SK-N-SH treated with all-trans-retinoic acid at 6 μM for 48 hours (cell line): ENCODE data around the gene JPT1.

ENCODE experiments used
- ATAC-seq: fragments of 200-7000 bp; cut with Tn5 transposase; 3 replicates; pipeline ENCODE4 v1.9.1; 2020; ENCODE audit warnings: mild to moderate bottlenecking, moderate library complexity
- ARNTL ChIP-seq: fragments of 450-650 bp; formaldehyde crosslinking; IDR thresholded peaks from 2 replicates; pipeline ENCODE4 v1.5.0; 2020; ENCODE audit warnings: low read depth, mild to moderate bottlenecking, moderate library complexity, borderline replicate concordance
- CSDC2 ChIP-seq: fragments of 250-450 bp; sonication (Bioruptor Pico); IDR thresholded peaks from 2 replicates; pipeline ENCODE4 v1.5.0; 2020; ENCODE audit warnings: mild to moderate bottlenecking, moderate library complexity
- ESRRG ChIP-seq: fragments of 250-450 bp; sonication (Bioruptor Pico); IDR thresholded peaks from 2 replicates; pipeline ENCODE4 v1.6.1; 2021; ENCODE audit warnings: mild to moderate bottlenecking
- GLIS3 ChIP-seq: fragments of 250-450 bp; sonication (Bioruptor Pico); IDR thresholded peaks from 2 replicates; pipeline ENCODE4 v1.5.0; 2020; ENCODE audit warnings: mild to moderate bottlenecking, moderate library complexity
- ISL1 ChIP-seq: fragments of 250-450 bp; sonication (Bioruptor Pico); IDR thresholded peaks from 2 replicates; pipeline ENCODE4 v2.1.2; 2022; ENCODE audit warnings: mild to moderate bottlenecking, moderate library complexity
- OSR1 ChIP-seq: fragments of 250-450 bp; sonication (Bioruptor Pico); IDR thresholded peaks from 2 replicates; pipeline ENCODE4 v1.8.0; 2022; ENCODE audit warnings: moderate library complexity, mild to moderate bottlenecking, inconsistent platforms
- PPARA ChIP-seq: fragments of 250-450 bp; sonication (Bioruptor Pico); IDR thresholded peaks from 2 replicates; pipeline ENCODE4 v1.5.0; 2020; ENCODE audit warnings: mild to moderate bottlenecking, borderline replicate concordance
- RARB ChIP-seq: fragments of 250-450 bp; sonication (Bioruptor Pico); IDR thresholded peaks from 2 replicates; pipeline ENCODE4 v1.8.0; 2021; ENCODE audit warnings: mild to moderate bottlenecking, moderate library complexity
- SNAI2 ChIP-seq: fragments of 250-450 bp; sonication (Bioruptor Pico); IDR thresholded peaks from 2 replicates; pipeline ENCODE4 v1.5.0; 2020; ENCODE audit warnings: mild to moderate bottlenecking, moderate library complexity
- TCF4 ChIP-seq: fragments of 250-450 bp; sonication (Bioruptor Pico); IDR thresholded peaks from 2 replicates; pipeline ENCODE4 v1.8.0; 2021; ENCODE audit warnings: mild to moderate bottlenecking, moderate library complexity, borderline replicate concordance
- TOX ChIP-seq: fragments of 250-450 bp; sonication (Bioruptor Pico); IDR thresholded peaks from 2 replicates; pipeline ENCODE4 v1.8.0; 2021; ENCODE audit warnings: mild to moderate bottlenecking, moderate library complexity, borderline replicate concordance
- TSHZ2 ChIP-seq: fragments of 250-450 bp; sonication (Bioruptor Pico); IDR thresholded peaks from 2 replicates; pipeline ENCODE4 v1.5.0; 2020; ENCODE audit warnings: mild to moderate bottlenecking, moderate library complexity
- ZC3H10 ChIP-seq: fragments of 250-450 bp; sonication (Bioruptor Pico); IDR thresholded peaks from 2 replicates; pipeline ENCODE4 v1.5.1; 2021; ENCODE audit warnings: mild to moderate bottlenecking, moderate library complexity
- ZFP3 ChIP-seq: fragments of 250-450 bp; sonication (Bioruptor Pico); IDR thresholded peaks from 2 replicates; pipeline ENCODE4 v1.5.0; 2020; ENCODE audit warnings: mild to moderate bottlenecking, moderate library complexity
- ZFP30 ChIP-seq: fragments of 450-650 bp; formaldehyde crosslinking; IDR thresholded peaks from 2 replicates; pipeline ENCODE4 v1.5.0; 2022; ENCODE audit warnings: mild to moderate bottlenecking, moderate library complexity
- ZNF565 ChIP-seq: fragments of 450-650 bp; formaldehyde crosslinking; conservative IDR thresholded peaks from 2 replicates; pipeline ENCODE4 v1.5.0; 2020; ENCODE audit warnings: low read depth, mild to moderate bottlenecking, moderate library complexity
- ZNF70 ChIP-seq: fragments of 450-650 bp; formaldehyde crosslinking; IDR thresholded peaks from 2 replicates; pipeline ENCODE4 v1.5.0; 2020; ENCODE audit warnings: mild to moderate bottlenecking, moderate library complexity
- ZNF8 ChIP-seq: fragments of 450-650 bp; formaldehyde crosslinking; IDR thresholded peaks from 2 replicates; pipeline ENCODE4 v1.5.0; 2020; ENCODE audit warnings: mild to moderate bottlenecking, moderate library complexity
- TF ChIP-seq, protein P1 (sequence below): fragments of 250-450 bp; sonication (Bioruptor Pico); IDR thresholded peaks from 2 replicates; pipeline ENCODE4 v1.5.1; 2020; ENCODE audit warnings: low read depth, mild to moderate bottlenecking, moderate library complexity
- TF ChIP-seq, protein P2 (sequence below): fragments of 250-450 bp; sonication (Bioruptor Pico); IDR thresholded peaks from 2 replicates; pipeline ENCODE4 v1.8.0; 2020; ENCODE audit warnings: mild to moderate bottlenecking, moderate library complexity, borderline replicate concordance
- TF ChIP-seq, protein P3 (sequence below): fragments of 250-450 bp; sonication (Bioruptor Pico); IDR thresholded peaks from 2 replicates; pipeline ENCODE4 v1.8.0; 2021; ENCODE audit warnings: low read depth, mild to moderate bottlenecking, moderate library complexity, borderline replicate concordance

JPT1 gene

DNA sequence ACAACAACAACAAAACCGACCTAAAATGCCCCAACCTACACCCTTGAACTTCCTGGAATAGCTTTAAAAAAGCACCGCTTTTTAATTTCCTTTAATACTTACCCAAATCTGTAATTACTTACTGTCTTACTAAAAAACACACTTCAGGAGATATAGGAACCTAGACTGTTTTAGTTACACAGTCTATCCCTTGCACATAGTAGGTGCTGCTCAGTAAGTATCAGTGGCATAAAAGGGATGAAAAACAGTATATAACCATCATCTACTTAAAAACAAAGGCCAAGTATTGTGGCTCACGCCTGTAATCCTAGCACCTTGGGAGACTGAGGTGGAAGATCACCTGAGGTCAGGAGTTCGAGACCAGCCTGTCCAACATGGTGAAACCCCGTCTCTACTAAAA, 22.3 kb upstream of the JPT1 start:
- no peak for ATAC-seq
- TF ChIP-seq OSR1 (CRISPR knock-in tag) (no peak), ARNTL (CRISPR knock-in tag) (no peak), TSHZ2 (CRISPR knock-in tag) (no peak), TCF4 (CRISPR knock-in tag) (no peak), SNAI2 (CRISPR knock-in tag) (no peak), ZNF8 (CRISPR knock-in tag) (no peak), ZFP30 (CRISPR knock-in tag) (no peak)
- TF ChIP-seq, protein P1, sequence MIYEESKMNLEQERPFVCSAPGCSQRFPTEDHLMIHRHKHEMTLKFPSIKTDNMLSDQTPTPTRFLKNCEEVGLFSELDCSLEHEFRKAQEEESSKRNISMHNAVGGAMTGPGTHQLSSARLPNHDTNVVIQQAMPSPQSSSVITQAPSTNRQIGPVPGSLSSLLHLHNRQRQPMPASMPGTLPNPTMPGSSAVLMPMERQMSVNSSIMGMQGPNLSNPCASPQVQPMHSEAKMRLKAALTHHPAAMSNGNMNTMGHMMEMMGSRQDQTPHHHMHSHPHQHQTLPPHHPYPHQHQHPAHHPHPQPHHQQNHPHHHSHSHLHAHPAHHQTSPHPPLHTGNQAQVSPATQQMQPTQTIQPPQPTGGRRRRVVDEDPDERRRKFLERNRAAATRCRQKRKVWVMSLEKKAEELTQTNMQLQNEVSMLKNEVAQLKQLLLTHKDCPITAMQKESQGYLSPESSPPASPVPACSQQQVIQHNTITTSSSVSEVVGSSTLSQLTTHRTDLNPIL (CRISPR knock-in tag), result no peak

DNA sequence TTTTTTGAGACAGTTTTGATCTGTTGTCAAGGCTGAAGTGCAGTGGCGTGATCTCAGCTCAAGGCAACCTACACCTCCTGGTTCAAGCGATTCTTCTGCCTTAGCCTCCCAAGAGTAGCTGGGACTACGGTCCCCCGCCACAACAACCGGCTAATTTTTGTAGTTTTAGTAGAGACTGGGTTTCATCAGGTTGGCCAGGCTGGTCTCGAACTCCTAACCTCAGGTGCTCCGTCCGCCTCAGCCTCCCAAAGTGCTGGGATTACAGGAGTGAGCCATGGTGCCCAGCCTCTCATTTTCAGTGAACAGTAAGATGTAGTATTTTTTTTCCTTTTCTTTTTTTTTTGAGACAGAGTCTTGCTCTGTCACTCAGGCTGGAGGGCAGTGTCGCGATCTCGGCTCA, 20.7 kb upstream of the JPT1 start:
- TF ChIP-seq TOX (CRISPR knock-in tag) (no peak), GLIS3 (CRISPR knock-in tag) (no peak), ESRRG (CRISPR knock-in tag) (no peak), ZFP30 (CRISPR knock-in tag) (no peak), ZNF70 (CRISPR knock-in tag) (no peak), CSDC2 (CRISPR knock-in tag) (no peak), TSHZ2 (CRISPR knock-in tag) (no peak), ISL1 (CRISPR knock-in tag) (no peak), RARB (CRISPR knock-in tag) (no peak), OSR1 (CRISPR knock-in tag) (no peak), ZC3H10 (CRISPR knock-in tag) (no peak), ZFP3 (CRISPR knock-in tag) (no peak), ZNF565 (no peak), PPARA (CRISPR knock-in tag) (no peak), TCF4 (CRISPR knock-in tag) (no peak), ZNF8 (CRISPR knock-in tag) (no peak), SNAI2 (CRISPR knock-in tag) (no peak)
- TF ChIP-seq, protein P2, sequence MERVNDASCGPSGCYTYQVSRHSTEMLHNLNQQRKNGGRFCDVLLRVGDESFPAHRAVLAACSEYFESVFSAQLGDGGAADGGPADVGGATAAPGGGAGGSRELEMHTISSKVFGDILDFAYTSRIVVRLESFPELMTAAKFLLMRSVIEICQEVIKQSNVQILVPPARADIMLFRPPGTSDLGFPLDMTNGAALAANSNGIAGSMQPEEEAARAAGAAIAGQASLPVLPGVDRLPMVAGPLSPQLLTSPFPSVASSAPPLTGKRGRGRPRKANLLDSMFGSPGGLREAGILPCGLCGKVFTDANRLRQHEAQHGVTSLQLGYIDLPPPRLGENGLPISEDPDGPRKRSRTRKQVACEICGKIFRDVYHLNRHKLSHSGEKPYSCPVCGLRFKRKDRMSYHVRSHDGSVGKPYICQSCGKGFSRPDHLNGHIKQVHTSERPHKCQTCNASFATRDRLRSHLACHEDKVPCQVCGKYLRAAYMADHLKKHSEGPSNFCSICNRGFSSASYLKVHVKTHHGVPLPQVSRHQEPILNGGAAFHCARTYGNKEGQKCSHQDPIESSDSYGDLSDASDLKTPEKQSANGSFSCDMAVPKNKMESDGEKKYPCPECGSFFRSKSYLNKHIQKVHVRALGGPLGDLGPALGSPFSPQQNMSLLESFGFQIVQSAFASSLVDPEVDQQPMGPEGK (CRISPR knock-in tag), result no peak
- TF ChIP-seq, protein P3, sequence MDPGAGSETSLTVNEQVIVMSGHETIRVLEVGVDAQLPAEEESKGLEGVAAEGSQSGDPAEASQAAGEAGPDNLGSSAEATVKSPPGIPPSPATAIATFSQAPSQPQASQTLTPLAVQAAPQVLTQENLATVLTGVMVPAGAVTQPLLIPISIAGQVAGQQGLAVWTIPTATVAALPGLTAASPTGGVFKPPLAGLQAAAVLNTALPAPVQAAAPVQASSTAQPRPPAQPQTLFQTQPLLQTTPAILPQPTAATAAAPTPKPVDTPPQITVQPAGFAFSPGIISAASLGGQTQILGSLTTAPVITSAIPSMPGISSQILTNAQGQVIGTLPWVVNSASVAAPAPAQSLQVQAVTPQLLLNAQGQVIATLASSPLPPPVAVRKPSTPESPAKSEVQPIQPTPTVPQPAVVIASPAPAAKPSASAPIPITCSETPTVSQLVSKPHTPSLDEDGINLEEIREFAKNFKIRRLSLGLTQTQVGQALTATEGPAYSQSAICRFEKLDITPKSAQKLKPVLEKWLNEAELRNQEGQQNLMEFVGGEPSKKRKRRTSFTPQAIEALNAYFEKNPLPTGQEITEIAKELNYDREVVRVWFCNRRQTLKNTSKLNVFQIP (CRISPR knock-in tag), result no peak
- TF ChIP-seq, protein P1 (CRISPR knock-in tag), result no peak
- no peak for ATAC-seq
